NCI-H345 treated with DMSO at 0.1 percent for 48 hours (cell line): ENCODE measurements around the gene RPL18A.

Source experiments
- DNase-seq: peaks from one replicate; lab custom pipeline; 2025; ENCODE audit not compliant: unreplicated experiment; lab: John Stamatoyannopoulos, UW

Gene RPL18A

GRCh38 chr19:17859533-17860330 is at the start of gene RPL18A:
Gene RPL18A, plus strand, starts transcription at chr19:17859910. Its CDS starts 47 bp downstream, at chr19:17859957.
- peak; percentile 93 for DNase-seq

- no peak for DNase-seq
These were observed 48.6 kb upstream of the RPL18A start for GRCh38 chr19:17811103-17811502.

- DNase-seq: no peak
These were observed 48.0 kb upstream of the RPL18A start for GRCh38 chr19:17811681-17812080.

- no peak for DNase-seq
These were observed 47.6 kb upstream of the RPL18A start for GRCh38 chr19:17812099-17812498.

GRCh38 chr19:17817668-17818363 is 41.9 kb upstream of the RPL18A start:
- DNase-seq: no peak

- no peak for DNase-seq
These were observed 38.5 kb upstream of the RPL18A start, which contains the start of gene INSL3 for GRCh38 chr19:17821190-17821589. Gene INSL3, minus strand, starts transcription at chr19:17821519. Its CDS starts 13 bp downstream, at chr19:17821506.

- DNase-seq: no peak
These were observed 35.4 kb upstream of the RPL18A start for GRCh38 chr19:17824339-17824738.

GRCh38 chr19:17826508-17827056 is 33.1 kb upstream of the RPL18A start:
- DNase-seq: no peak

- DNase-seq: peak; percentile 24
These were observed 29.7 kb upstream of the RPL18A start for GRCh38 chr19:17829855-17830566.

GRCh38 chr19:17830567-17831418 is 28.9 kb upstream of the RPL18A start:
- DNase-seq: peak; percentile 18

- no peak for DNase-seq
These were observed 28.3 kb upstream of the RPL18A start for GRCh38 chr19:17831419-17831888.

GRCh38 chr19:17832443-17833208 is 27.1 kb upstream of the RPL18A start:
- DNase-seq: no peak

- DNase-seq: no peak
These were observed 25.1 kb upstream of the RPL18A start for GRCh38 chr19:17834350-17835181.

- DNase-seq: no peak
These were observed 24.3 kb upstream of the RPL18A start for GRCh38 chr19:17835182-17836006.

GRCh38 chr19:17836530-17836929 is 23.2 kb upstream of the RPL18A start:
- no peak for DNase-seq

GRCh38 chr19:17837972-17838371 is 21.7 kb upstream of the RPL18A start:
- DNase-seq: no peak

GRCh38 chr19:17840019-17840418 is 19.7 kb upstream of the RPL18A start:
- DNase-seq: no peak

- DNase-seq: no peak
These were observed 18.3 kb upstream of the RPL18A start for GRCh38 chr19:17841371-17841809.
